ENCODE results near the gene PPIF. TPM values are rescaled to one million over a fixed set of nuclear protein-coding genes. Genes with fewer than 3 reads are reported as not detected.

Gene PPIF
- total RNA-seq, 4 donors from 2014 or later: 37.2 to 149 (median 51.6) TPM

GRCh38 chr10:79333513-79333912 lies 13.8 kb upstream of the PPIF start:
- in situ Hi-C loops (cut with MboI; ENCODE audit: low pct_ligation_motif_present in 1 of 4, low pct_unique_long_range_greater_than_20kb in 1 of 4, low sequenced_read_pairs in 3 of 4) (no loop called here), intact Hi-C loops (cut with DNase I; ENCODE audit: low total_unique reads) (no loop called here)
- TF ChIP-seq POLR2A (IDR thresholded peaks at IDR 0.05) (no peak), POLR2AphosphoS5 (IDR thresholded peaks at IDR 0.05) (no peak)
- H3K36me3 ChIP-seq: no peaks in the 10 kb centered on the region
- H3K27ac ChIP-seq: no peak overlapping the region
- H3K4me1 ChIP-seq: peaks cover 0 to 12% (median 3%) of the 10 kb centered on the region in 4 donors
- H3K27me3 ChIP-seq: no peaks in the 10 kb centered on the region
- 98 to 100% methylated on average over 2 of the region's 2 CpGs for WGBS, 2 donors (ENCODE audit: low coverage in 1 of 2)
- H3K9me3 ChIP-seq: no peaks in the 10 kb centered on the region
- DNase-seq: no peak
- no peak overlapping the region for H3K4me3 ChIP-seq

DNA sequence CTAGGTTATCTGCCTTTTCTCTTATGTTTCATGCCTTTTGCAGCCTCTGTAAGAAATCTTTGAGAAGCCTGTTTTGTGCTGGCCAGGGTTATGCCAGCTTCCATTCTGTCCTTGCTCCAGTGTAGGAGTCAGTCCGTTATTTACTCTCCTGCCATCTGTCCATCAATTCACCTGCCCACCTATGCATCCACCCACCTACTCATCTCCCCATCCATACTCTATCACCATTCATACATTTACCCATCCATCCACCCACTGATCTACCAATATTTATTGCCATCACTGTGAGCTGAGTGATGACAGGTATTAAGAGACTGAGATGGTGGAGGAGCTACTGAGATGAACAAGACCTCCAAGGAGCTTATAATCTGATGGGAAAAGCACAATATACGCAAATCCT lies 12.7 kb upstream of the PPIF start:
- Histone ChIP-seq H3K4me1 (peaks cover 0 to 12% (median 3%) of the 10 kb centered on the region in 4 donors), H3K27me3 (no peaks in the 10 kb centered on the region), H3K4me3 (no peak overlapping the region), H3K9me3 (no peaks in the 10 kb centered on the region), H3K36me3 (no peaks in the 10 kb centered on the region), H3K27ac (no peak overlapping the region)
- 94 to 100% methylated on average over 2 of the region's 2 CpGs for WGBS, 2 donors (ENCODE audit: low coverage in 1 of 2)
- intact Hi-C loops (cut with DNase I; ENCODE audit: low total_unique reads): no loop called here
- in situ Hi-C loops (cut with MboI; ENCODE audit: low pct_ligation_motif_present in 1 of 4, low pct_unique_long_range_greater_than_20kb in 1 of 4, low sequenced_read_pairs in 3 of 4): no loop called here
- TF ChIP-seq POLR2A (IDR thresholded peaks at IDR 0.05) (no peak), CTCF (IDR thresholded peaks at IDR 0.05) (no peak), POLR2AphosphoS5 (IDR thresholded peaks at IDR 0.05) (no peak), EP300 (IDR thresholded peaks at IDR 0.05; ENCODE audit: low read depth) (no peak)
- no peak for DNase-seq

GRCh38 chr10:79335094-79335469 lies 12.2 kb upstream of the PPIF start:
- Histone ChIP-seq H3K36me3 (no peaks in the 10 kb centered on the region), H3K27ac (no peak overlapping the region), H3K9me3 (no peaks in the 10 kb centered on the region), H3K4me1 (peaks cover 0 to 12% (median 3%) of the 10 kb centered on the region in 4 donors), H3K4me3 (no peak overlapping the region), H3K27me3 (no peaks in the 10 kb centered on the region)
- intact Hi-C loops (cut with DNase I; ENCODE audit: low total_unique reads) (no loop called here), in situ Hi-C loops (cut with MboI; ENCODE audit: low pct_ligation_motif_present in 1 of 4, low pct_unique_long_range_greater_than_20kb in 1 of 4, low sequenced_read_pairs in 3 of 4) (no loop called here)
- DNase-seq: no peak
- no peak for TF ChIP-seq CTCF (IDR thresholded peaks at IDR 0.05)
- TF ChIP-seq POLR2AphosphoS5 (IDR thresholded peaks at IDR 0.05): no peak
- no peak for TF ChIP-seq EP300 (IDR thresholded peaks at IDR 0.05; ENCODE audit: low read depth)
- no peak for TF ChIP-seq POLR2A (IDR thresholded peaks at IDR 0.05)
- WGBS, 2 donors (ENCODE audit: low coverage in 1 of 2): 86% methylated on average over 2 of the region's 2 CpGs; no CpG with 5 or more reads in 1 of the 2 donors

DNA sequence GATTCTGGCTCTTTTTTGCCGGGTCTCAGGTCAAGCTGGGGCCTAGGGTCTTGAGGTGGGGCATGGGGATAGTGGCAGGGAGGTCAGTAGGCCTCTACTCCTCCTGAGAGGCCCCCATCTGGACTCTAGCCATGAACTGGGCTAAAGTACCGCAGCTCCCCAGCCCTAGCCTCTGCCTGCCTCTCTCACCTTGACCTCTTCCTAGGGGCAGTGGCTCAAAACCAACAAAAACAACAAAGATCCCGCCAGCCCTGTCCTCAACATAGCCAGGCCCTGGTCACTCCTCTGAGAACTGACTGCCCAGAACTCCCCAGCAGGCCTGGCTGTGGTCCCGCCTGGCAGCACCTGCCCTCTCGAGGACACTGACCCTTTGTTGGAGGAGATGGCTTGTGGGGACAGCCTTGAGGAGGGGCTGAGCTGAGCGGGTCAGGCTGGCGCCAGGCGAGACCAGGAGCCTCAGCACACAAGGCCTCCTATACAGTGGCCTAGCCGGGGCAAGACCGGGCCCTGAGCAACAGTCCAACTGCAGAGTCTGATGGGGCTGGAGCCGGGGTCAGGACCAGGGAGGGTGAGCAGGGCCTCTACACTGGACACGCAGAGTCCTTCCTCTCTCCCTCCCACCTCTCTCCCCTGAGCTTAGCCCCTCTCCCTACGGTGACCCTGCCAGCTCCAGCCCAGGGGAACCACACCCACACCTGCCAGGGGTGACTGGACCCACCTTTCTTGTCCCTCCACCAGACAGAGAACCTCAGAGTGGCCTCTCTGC lies 11.6 kb upstream of the PPIF start:
- Histone ChIP-seq H3K9me3 (no peaks in the 10 kb centered on the region), H3K36me3 (no peaks in the 10 kb centered on the region), H3K4me1 (peaks cover 0 to 10% (median 3%) of the 10 kb centered on the region in 4 donors), H3K27ac (no peak overlapping the region), H3K27me3 (no peaks in the 10 kb centered on the region), H3K4me3 (no peak overlapping the region)
- in situ Hi-C loops (cut with MboI; ENCODE audit: low pct_ligation_motif_present in 1 of 4, low pct_unique_long_range_greater_than_20kb in 1 of 4, low sequenced_read_pairs in 3 of 4): no loop called here
- TF ChIP-seq EP300 (IDR thresholded peaks at IDR 0.05; ENCODE audit: low read depth) (no peak), CTCF (IDR thresholded peaks at IDR 0.05) (no peak), POLR2AphosphoS5 (IDR thresholded peaks at IDR 0.05) (no peak), POLR2A (IDR thresholded peaks at IDR 0.05) (no peak)
- intact Hi-C loops (cut with DNase I; ENCODE audit: low total_unique reads): no loop called here
- 77% methylated on average over 13 of the region's 13 CpGs; no CpG with 5 or more reads in 1 of the 2 donors for WGBS, 2 donors (ENCODE audit: low coverage in 1 of 2)
- no peak for DNase-seq

All from transverse colon (tissue), 4 donors.